T-helper 17 cell (primary cell): ENCODE measurements around the gene TTC38. TPM values are rescaled to one million over a fixed set of nuclear protein-coding genes. Genes with fewer than 3 reads are reported as not detected.

ENCODE experiments used
- ATAC-seq: fragments of 150-1000 bp; cut with Tn5 transposase; 2 replicates; pipeline ENCODE4 v1.10.0; 2021; ENCODE audit warnings: mild to moderate bottlenecking, moderate library complexity
- DNase-seq, 3 donors: peaks; one replicate each; pipeline versions ENCODE4 v3.0.0 to v3.0.0-alpha.2; 2020 to 2021
- H3K9me3 ChIP-seq: one replicate; pipeline ENCODE4 v1.7.0; 2013; ENCODE audit warnings: low read length, mild to moderate bottlenecking; ENCODE audit not compliant: control insufficient read depth, poor library complexity, severe bottlenecking
- H3K27ac Mint-ChIP-seq: one replicate; pipeline ENCODE4 v1.8.0; 2022; ENCODE audit warnings: mild to moderate bottlenecking, moderate library complexity, mixed read lengths
- H3K27me3 Mint-ChIP-seq: one replicate; pipeline ENCODE4 v1.8.0; 2022; ENCODE audit warnings: mixed read lengths
- H3K36me3 Mint-ChIP-seq: one replicate; pipeline ENCODE4 v1.8.0; 2022; ENCODE audit warnings: low read depth, mixed read lengths
- H3K4me1 Mint-ChIP-seq: one replicate; pipeline ENCODE4 v1.8.0; 2022; ENCODE audit warnings: mild to moderate bottlenecking, mixed read lengths
- H3K4me3 Mint-ChIP-seq: one replicate; pipeline ENCODE4 v1.8.0; 2022; ENCODE audit warnings: mild to moderate bottlenecking, moderate library complexity, mixed read lengths
- total RNA-seq, 4 donors: library from RNA in 2 of 4; stranded (reverse) in 2 of 4; gene quantifications; one replicate each; pipeline ENCODE4 v1.2.3 and lab custom pipeline; 2022 to 2026

The TTC38 gene
- total RNA-seq, 2 donors from 2014 or later, result 4.3 to 7.1 TPM

DNA sequence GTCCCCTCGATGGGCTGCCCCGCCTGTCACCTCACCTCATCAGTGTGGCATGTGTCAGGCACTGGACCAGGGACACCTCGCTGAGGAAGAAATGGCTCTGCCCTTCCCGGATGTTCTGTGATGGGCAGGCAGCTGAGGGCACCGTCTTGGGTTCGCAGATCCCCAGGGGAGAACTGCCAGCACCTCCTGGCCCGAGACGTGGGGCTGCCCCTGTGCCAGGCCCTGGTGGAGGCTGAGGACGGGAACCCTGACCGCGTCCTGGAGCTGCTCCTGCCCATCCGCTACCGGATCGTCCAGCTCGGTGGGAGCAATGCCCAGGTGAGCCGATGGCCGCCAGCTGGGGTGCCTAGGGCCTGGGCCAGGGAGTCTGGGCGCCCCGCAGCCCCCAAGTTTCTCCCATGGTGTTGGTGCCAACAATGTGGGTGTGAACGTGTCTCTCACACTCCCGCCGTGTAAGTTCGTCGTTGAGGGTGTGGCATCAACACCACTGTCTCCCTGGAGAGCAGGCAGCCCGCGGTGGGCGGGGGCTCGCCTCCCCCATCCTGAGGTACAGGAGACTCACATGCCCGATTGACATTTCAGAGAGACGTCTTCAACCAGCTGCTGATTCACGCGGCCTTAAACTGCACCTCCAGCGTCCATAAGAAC lies 21.6 kb downstream of the TTC38 start:
- Mint-ChIP-seq H3K27ac (no peak overlapping the region), H3K36me3 (peaks cover 2% of the 10 kb centered on the region), H3K4me1 (peaks cover 13% of the 10 kb centered on the region), H3K27me3 (no peaks in the 10 kb centered on the region), H3K4me3 (no peak overlapping the region)
- ATAC-seq (no peak), DNase-seq (no peak)
- no peaks in the 10 kb centered on the region for H3K9me3 ChIP-seq

- Mint-ChIP-seq H3K4me3 (no peak overlapping the region), H3K27me3 (no peaks in the 10 kb centered on the region), H3K27ac (no peak overlapping the region), H3K36me3 (peaks cover 2% of the 10 kb centered on the region), H3K4me1 (peaks cover 16% of the 10 kb centered on the region)
- DNase-seq, result no peak
- H3K9me3 ChIP-seq, result no peaks in the 10 kb centered on the region
- no peak for ATAC-seq
These were observed 22.5 kb downstream of the TTC38 start for GRCh38 chr22:46290121-46290842.

GRCh38 chr22:46290843-46291785 lies 23.3 kb downstream of the TTC38 start:
- H3K9me3 ChIP-seq, result no peaks in the 10 kb centered on the region
- H3K27me3 Mint-ChIP-seq, result no peaks in the 10 kb centered on the region
- H3K4me3 Mint-ChIP-seq, result no peak overlapping the region
- H3K4me1 Mint-ChIP-seq, result peaks cover 18% of the 10 kb centered on the region
- DNase-seq (no peak), ATAC-seq (no peak)
- H3K27ac Mint-ChIP-seq, result no peak overlapping the region
- H3K36me3 Mint-ChIP-seq, result peaks cover 2% of the 10 kb centered on the region

GRCh38 chr22:46292173-46292572 lies 24.4 kb downstream of the TTC38 start:
- DNase-seq (no peak), ATAC-seq (no peak)
- no peaks in the 10 kb centered on the region for H3K9me3 ChIP-seq
- no peak overlapping the region for H3K27ac Mint-ChIP-seq
- H3K27me3 Mint-ChIP-seq, result no peaks in the 10 kb centered on the region
- H3K4me1 Mint-ChIP-seq, result peaks cover 24% of the 10 kb centered on the region
- H3K4me3 Mint-ChIP-seq, result no peak overlapping the region
- peaks cover 2% of the 10 kb centered on the region for H3K36me3 Mint-ChIP-seq

- no peaks in the 10 kb centered on the region for H3K27me3 Mint-ChIP-seq
- peaks cover 22% of the 10 kb centered on the region for H3K4me1 Mint-ChIP-seq
- H3K36me3 Mint-ChIP-seq, result no peaks in the 10 kb centered on the region
- H3K27ac Mint-ChIP-seq, result no peak overlapping the region
- DNase-seq, result no peak
- no peak for ATAC-seq
- no peaks in the 10 kb centered on the region for H3K9me3 ChIP-seq
- no peak overlapping the region for H3K4me3 Mint-ChIP-seq
These were observed 24.9 kb downstream of the TTC38 start for GRCh38 chr22:46292732-46293131.

DNA sequence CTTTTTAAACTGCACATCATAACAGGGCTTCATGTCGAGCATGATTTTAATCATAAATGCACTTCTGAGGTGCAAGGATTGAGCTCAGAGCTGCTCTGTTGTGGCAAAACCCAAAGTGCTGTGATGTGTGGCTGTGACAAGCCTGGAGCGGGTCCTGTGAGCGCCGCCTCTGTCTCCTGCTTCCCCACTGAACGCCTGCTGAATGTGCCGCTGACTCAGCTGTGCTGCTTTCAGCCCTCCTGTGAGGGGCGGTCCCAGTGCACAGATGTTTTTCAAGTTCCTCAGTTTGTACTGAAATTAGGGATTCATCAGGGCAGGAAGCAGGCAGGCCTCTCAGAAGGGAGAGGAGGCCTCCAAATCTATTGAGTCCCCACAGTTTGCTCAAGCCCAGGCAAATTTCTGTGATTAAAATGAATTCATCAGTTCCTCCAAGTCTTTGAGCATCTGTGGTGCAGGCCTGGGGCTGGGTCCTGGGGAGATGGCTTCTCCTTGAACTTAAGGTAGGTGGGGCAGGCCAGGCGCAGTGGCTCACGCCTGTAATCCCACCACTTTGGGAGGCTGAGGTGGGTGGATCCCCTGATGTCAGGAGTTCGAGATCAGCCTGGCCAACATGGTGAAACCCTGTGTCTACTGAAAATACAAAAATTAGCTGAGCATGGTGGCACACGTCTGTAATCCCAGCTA lies 25.9 kb downstream of the TTC38 start:
- Mint-ChIP-seq H3K4me1 (peaks cover 18% of the 10 kb centered on the region), H3K4me3 (no peak overlapping the region), H3K36me3 (no peaks in the 10 kb centered on the region), H3K27ac (no peak overlapping the region), H3K27me3 (peaks cover 4% of the 10 kb centered on the region)
- no peak for DNase-seq
- ATAC-seq, result no peak
- no peaks in the 10 kb centered on the region for H3K9me3 ChIP-seq

DNA sequence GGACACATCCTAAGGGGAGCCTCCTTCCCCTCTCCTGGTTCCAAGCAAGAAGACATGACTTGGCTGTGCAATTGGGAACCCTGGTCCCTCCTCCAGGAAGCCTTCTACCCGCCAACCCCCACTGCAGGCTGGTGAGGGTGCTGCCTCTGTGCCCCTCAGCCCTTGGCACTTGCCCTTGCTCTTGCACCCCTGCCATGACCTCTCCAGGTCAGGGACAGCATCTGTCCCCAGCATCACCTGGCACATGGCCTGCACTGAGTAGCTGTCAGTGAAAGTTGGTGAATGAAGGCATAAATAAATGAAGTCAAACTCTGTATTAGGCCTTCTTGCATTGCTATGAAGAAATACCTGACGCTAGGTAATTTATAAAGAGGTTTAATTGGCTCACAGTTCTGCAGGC lies 27.0 kb downstream of the TTC38 start:
- Mint-ChIP-seq H3K4me1 (peaks cover 25% of the 10 kb centered on the region), H3K27ac (peak overlapping the region; percentile 30), H3K36me3 (no peaks in the 10 kb centered on the region), H3K4me3 (peak overlapping the region; percentile 46), H3K27me3 (peaks cover 13% of the 10 kb centered on the region)
- no peak for DNase-seq
- no peak for ATAC-seq
- no peaks in the 10 kb centered on the region for H3K9me3 ChIP-seq

DNA sequence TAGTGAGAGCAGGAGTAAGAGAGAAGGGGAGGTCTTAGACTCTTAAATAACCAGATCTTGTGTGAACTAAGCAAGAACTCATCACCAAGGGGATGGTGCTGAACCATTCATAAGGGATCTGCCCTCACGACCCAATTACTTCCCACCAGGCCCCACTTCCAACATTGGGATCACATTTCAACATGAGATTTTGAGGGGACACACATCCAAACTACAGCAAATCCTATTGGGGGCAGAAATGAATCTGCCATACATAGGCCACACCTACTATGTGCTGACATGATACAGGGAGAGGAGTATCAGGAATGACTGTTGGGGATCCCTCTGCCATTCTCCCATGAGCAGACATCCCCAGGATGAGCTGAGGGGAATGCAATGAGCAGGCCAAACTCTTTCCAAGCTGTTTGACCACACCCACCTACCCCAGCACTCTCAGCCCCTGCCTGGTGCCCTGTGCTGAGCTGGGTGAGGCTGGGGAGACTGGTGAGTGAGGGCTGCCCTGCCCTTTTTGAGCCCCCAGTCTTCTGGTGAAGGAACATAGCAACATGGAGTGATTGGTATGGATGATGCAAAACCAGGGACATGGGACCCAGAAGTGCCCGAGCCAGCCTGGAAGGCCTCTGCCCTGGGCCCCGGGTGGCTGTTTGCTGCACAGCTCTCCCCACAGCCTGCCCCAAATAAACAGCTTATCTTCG lies 27.6 kb downstream of the TTC38 start:
- DNase-seq (no peak), ATAC-seq (no peak)
- no peaks in the 10 kb centered on the region for H3K9me3 ChIP-seq
- H3K27me3 Mint-ChIP-seq, result peaks cover 13% of the 10 kb centered on the region
- H3K27ac Mint-ChIP-seq, result peak overlapping the region; percentile 99
- H3K4me1 Mint-ChIP-seq, result peaks cover 25% of the 10 kb centered on the region
- H3K36me3 Mint-ChIP-seq, result no peaks in the 10 kb centered on the region
- peak overlapping the region; percentile 93 for H3K4me3 Mint-ChIP-seq

DNA sequence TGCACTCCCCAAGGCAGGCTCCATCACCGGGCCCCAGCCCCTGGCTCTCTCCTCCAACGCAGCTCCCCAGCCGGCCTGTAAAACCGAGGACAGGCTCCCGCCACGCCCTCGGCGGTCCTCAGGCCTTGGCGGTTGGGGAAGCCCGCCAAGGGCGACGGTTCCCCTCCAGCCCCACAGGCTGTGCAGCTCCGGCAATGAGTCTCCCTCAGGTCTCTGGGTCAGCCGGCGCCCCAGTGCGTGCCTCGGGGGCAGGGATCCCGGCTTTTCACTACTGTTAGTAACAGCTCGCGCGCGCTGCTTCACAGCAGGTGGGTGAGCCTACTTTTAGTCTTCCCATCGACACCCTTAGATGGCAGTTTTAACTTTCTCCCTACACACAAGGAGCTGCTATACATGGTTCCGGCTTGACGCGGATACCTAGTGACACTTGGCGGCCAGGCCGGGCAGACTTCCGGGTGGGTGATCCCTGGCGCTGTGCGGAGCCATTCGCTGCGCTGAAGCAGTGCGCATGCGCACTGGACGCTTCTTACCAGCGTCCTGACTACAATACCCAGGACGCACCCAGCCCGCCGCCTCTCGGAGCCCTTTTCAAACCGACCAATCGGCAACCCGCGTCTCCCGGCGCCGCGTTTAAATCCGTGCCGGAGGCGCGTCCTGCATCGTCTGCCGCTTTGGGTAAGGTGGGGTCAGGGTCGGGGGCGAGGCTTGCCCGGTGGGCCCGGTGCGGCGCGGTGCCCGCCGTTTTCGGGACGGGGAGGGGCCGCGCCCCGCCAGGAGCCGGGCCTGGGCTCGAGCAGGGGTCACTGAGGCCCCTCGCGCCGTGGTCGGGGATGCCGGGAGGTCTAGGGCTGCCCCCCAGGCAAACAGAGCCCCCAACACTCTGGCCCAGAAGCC lies 28.7 kb downstream of the TTC38 start, which contains the start of gene GTSE1:
GTSE1 (plus strand) TSS at position 614 of the 894 bp plus-strand sequence. CDS start 531 bp downstream, outside the sequence.
- ATAC-seq (peak; percentile 99), DNase-seq (peak; percentile 94 to 96 (median 94))
- peak within 1 kb of the TSS; percentile 99 for H3K27ac Mint-ChIP-seq
- peaks cover 25% of the 10 kb centered on the region for H3K4me1 Mint-ChIP-seq
- no peaks in the 10 kb centered on the region for H3K36me3 Mint-ChIP-seq
- H3K9me3 ChIP-seq, result no peaks in the 10 kb centered on the region
- peaks cover 13% of the 10 kb centered on the region for H3K27me3 Mint-ChIP-seq
- peak within 1 kb of the TSS; percentile 93 for H3K4me3 Mint-ChIP-seq

DNA sequence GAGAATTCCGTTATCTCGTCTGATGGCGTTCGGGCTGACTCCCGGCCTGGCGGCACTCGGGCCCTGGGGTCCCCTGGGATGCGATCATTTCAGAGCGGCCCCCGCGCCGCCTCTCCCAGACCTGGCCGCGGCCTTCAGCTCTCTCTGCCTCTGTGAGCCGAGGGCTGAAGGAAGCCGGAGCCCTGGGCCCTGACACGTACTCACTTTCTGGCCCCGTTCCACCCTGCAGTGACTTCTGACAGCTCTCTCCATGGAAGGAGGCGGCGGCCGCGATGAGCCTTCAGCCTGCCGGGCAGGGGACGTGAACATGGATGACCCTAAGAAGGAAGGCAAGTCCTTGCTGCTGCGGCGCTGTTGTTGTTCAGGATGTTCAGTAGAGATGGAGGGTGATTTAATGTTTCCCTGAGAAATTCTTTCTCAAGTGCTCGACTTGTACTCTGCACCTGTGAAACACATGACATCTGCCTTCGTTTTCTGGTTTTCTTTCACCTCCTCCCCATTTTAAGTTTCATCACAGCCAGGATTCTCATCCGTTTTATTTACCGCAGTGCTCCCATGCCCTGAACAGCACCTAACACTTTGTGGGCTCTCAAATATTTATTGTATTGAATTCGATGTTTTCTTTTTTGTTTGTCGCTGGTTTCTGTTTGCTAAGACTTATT lies 29.5 kb downstream of the TTC38 start:
- H3K27me3 Mint-ChIP-seq, result peaks cover 13% of the 10 kb centered on the region
- H3K27ac Mint-ChIP-seq, result no peak overlapping the region
- H3K4me3 Mint-ChIP-seq, result peak overlapping the region; percentile 93
- DNase-seq (no peak), ATAC-seq (no peak)
- no peaks in the 10 kb centered on the region for H3K9me3 ChIP-seq
- no peaks in the 10 kb centered on the region for H3K36me3 Mint-ChIP-seq
- H3K4me1 Mint-ChIP-seq, result peaks cover 25% of the 10 kb centered on the region

GRCh38 chr22:46299101-46299500 lies 31.3 kb downstream of the TTC38 start:
- no peak for ATAC-seq
- no peaks in the 10 kb centered on the region for H3K36me3 Mint-ChIP-seq
- H3K27me3 Mint-ChIP-seq, result peaks cover 13% of the 10 kb centered on the region
- H3K9me3 ChIP-seq, result no peaks in the 10 kb centered on the region
- H3K4me3 Mint-ChIP-seq, result peak overlapping the region; percentile 81
- H3K27ac Mint-ChIP-seq, result peak overlapping the region; percentile 56
- no peak for DNase-seq
- H3K4me1 Mint-ChIP-seq, result peaks cover 22% of the 10 kb centered on the region
